OCI-LY7 (cell line): ENCODE data around the gene CRELD1.

Experiments used
- CTCF ChIP-seq: fragments of 200-600 bp; sonication (generic); conservative IDR thresholded peaks from 2 replicates; pipeline ENCODE4 v1.5.1; 2014; ENCODE audit warnings: mild to moderate bottlenecking, antibody characterized with exemption, low read length, moderate library complexity, mixed read lengths
- EZH2phosphoT487 ChIP-seq: fragments of 200-600 bp; sonication (generic); IDR thresholded peaks from 2 replicates; pipeline ENCODE4 v1.6.1; 2018; ENCODE audit warnings: low read depth, borderline replicate concordance, mild to moderate bottlenecking, mixed run types, antibody characterized with exemption, low read length, moderate library complexity, mixed read lengths

GRCh38 chr3:9897408-9898372, 35.9 kb upstream of the CRELD1 start:
- TF ChIP-seq CTCF (no peak), EZH2phosphoT487 (no peak)
